ENCODE results near the gene PLRG1. TPM values are rescaled to one million over a fixed set of nuclear protein-coding genes. Genes with fewer than 3 reads are reported as not detected.

Gene PLRG1
- total RNA-seq, 3 donors from 2014 or later (not counting 1 experiment from before 2014, with no cell fraction given) = 46.1 to 62.3 (median 54.6) TPM

DNA sequence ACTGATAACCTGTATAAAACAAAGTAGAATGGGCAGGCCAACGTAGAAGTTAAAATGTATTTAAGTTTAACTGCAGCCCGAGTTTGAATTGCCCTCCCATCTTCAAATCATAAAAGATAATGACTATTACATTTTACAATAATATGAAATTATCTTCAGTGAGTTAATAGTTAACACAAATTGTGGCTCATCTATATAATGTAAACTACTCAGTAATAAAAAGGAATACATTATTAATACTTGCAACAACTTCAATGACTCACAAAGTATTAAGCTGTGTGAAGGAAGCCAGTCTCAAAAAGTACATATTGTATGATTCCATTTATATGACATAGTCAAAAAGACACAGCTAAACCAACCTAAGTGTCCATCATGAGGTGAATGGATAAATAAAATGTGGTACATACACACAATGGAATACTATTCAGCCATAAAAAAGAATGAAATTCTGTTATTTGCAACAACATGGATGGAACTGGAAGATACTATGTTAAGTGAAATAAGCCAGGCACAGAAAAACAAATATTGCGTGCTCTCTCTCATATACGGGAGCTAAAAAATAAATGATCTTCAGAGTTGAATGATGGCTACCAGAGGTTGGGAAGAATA lies 7.8 kb downstream of the PLRG1 start:
- no peak overlapping the region for H3K27ac Mint-ChIP-seq

DNA sequence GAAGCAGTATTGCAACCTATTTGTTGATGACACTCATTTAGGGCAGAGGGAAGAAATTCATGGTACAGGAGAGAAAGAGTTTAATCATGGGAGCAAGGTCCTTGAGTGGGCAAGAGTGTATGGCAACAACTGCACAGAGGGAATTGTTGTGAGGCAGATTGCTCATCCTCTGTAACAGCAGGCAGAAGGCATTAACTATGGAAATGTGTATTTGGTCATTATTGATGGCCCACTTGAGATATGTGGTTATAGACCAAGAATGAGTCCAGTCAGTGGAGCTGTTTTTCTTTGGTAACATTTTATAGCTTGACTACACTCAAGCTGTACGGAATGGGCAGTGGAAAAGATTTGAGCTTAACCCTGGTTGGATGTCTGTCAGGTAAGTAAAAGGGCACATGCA lies 15.9 kb downstream of the PLRG1 start:
- ATAC-seq (no peak), DNase-seq (no peak)
- no peaks in the 10 kb centered on the region for H3K9me3 ChIP-seq (ENCODE audit: control insufficient read depth, insufficient read depth, low read length)
- peaks cover 0 to 3% of the 10 kb centered on the region in 2 donors for H3K27me3 Mint-ChIP-seq (ENCODE audit: low read depth in 2 of 2)
- no peak overlapping the region for H3K4me3 Mint-ChIP-seq
- no peaks in the 10 kb centered on the region for H3K27me3 ChIP-seq (ENCODE audit: control insufficient read depth, insufficient read depth, low read length)
- H3K4me1 ChIP-seq (ENCODE audit: control insufficient read depth, insufficient read depth, low read length) = no peaks in the 10 kb centered on the region
- H3K27ac Mint-ChIP-seq = no peak overlapping the region
- TF ChIP-seq CTCF (IDR thresholded peaks at IDR 0.05) = no peak
- H3K9me3 Mint-ChIP-seq = no peaks in the 10 kb centered on the region
- peaks cover 5% of the 10 kb centered on the region for H3K36me3 Mint-ChIP-seq
- intact Hi-C loops (cut with micrococcal nuclease) = no loop called here
- 100% methylated on average over 1 of the region's 1 CpG for WGBS (ENCODE audit: insufficient coverage)
- H3K27ac ChIP-seq (ENCODE audit: low read length) = no peak overlapping the region
- peaks cover 32% of the 10 kb centered on the region for H3K36me3 ChIP-seq (ENCODE audit: control insufficient read depth, insufficient read depth, low read length)
- no peaks in the 10 kb centered on the region for H3K4me1 Mint-ChIP-seq
- no peak overlapping the region for H3K4me3 ChIP-seq (ENCODE audit: low read length)

More for the DNA sequence above, 7.8 kb downstream of the PLRG1 start:
- intact Hi-C loops (cut with micrococcal nuclease) = no loop called here
- Mint-ChIP-seq H3K4me1 (no peaks in the 10 kb centered on the region), H3K4me3 (no peak overlapping the region), H3K36me3 (peaks cover 36% of the 10 kb centered on the region), H3K27me3 (ENCODE audit: low read depth in 2 of 2) (no peaks in the 10 kb centered on the region), H3K9me3 (no peaks in the 10 kb centered on the region)
- Histone ChIP-seq H3K4me3 (ENCODE audit: low read length) (no peak overlapping the region), H3K36me3 (ENCODE audit: control insufficient read depth, insufficient read depth, low read length) (peaks cover 96% of the 10 kb centered on the region), H3K27ac (ENCODE audit: low read length) (no peak overlapping the region), H3K4me1 (ENCODE audit: control insufficient read depth, insufficient read depth, low read length) (no peaks in the 10 kb centered on the region), H3K9me3 (ENCODE audit: control insufficient read depth, insufficient read depth, low read length) (no peaks in the 10 kb centered on the region), H3K27me3 (ENCODE audit: control insufficient read depth, insufficient read depth, low read length) (no peaks in the 10 kb centered on the region)
- 98% methylated on average over 2 of the region's 4 CpGs for WGBS (ENCODE audit: insufficient coverage)
- no peak for ATAC-seq
- no peak for DNase-seq
- no peak for TF ChIP-seq CTCF (IDR thresholded peaks at IDR 0.05)

- H3K27me3 Mint-ChIP-seq (ENCODE audit: low read depth in 2 of 2) = peaks cover 10 to 24% of the 10 kb centered on the region in 2 donors
- TF ChIP-seq CTCF (IDR thresholded peaks at IDR 0.05) = no peak
- ATAC-seq = no peak
- Histone ChIP-seq H3K36me3 (ENCODE audit: control insufficient read depth, insufficient read depth, low read length) (no peaks in the 10 kb centered on the region), H3K27me3 (ENCODE audit: control insufficient read depth, insufficient read depth, low read length) (no peaks in the 10 kb centered on the region), H3K4me1 (ENCODE audit: control insufficient read depth, insufficient read depth, low read length) (no peaks in the 10 kb centered on the region), H3K4me3 (ENCODE audit: low read length) (no peak overlapping the region), H3K27ac (ENCODE audit: low read length) (no peak overlapping the region), H3K9me3 (ENCODE audit: control insufficient read depth, insufficient read depth, low read length) (no peaks in the 10 kb centered on the region)
- no peaks in the 10 kb centered on the region for H3K36me3 Mint-ChIP-seq
- no peaks in the 10 kb centered on the region for H3K9me3 Mint-ChIP-seq
- no peak overlapping the region for H3K27ac Mint-ChIP-seq
- no peak for DNase-seq
- no peaks in the 10 kb centered on the region for H3K4me1 Mint-ChIP-seq
- intact Hi-C loops (cut with micrococcal nuclease) = no loop called here
- no peak overlapping the region for H3K4me3 Mint-ChIP-seq
- 95% methylated on average over 4 of the region's 4 CpGs for WGBS (ENCODE audit: insufficient coverage)
These were observed 20.3 kb downstream of the PLRG1 start for GRCh38 chr4:154529728-154530519.

All from natural killer cell (primary cell).